ENCODE results near the gene ZSCAN5C. TPM values are rescaled to one million over a fixed set of nuclear protein-coding genes. Genes with fewer than 3 reads are reported as not detected.
A peak's percentile ranks its signal among the peaks of the same experiment; 100 is the strongest.
"Not testable (repeated sequence)": the region's sequence is repeated elsewhere in the genome, so short reads cannot be mapped to it uniquely, and the experiment has no call there.

The ZSCAN5C gene
- total and polyA plus RNA-seq, 2 donors = 0.05 to 0.16 TPM

- not testable (repeated sequence) for H3K4me3 ChIP-seq (ENCODE audit: low read length in 2 of 2)
Measured at GRCh38 chr19:56245764-56246163, 43.7 kb downstream of the ZSCAN5C start.

GRCh38 chr19:56248736-56249338 lies 46.8 kb downstream of the ZSCAN5C start:
- 97% methylated on average over 8 of the region's 8 CpGs for WGBS

More at GRCh38 chr19:56245764-56246163, 43.7 kb downstream of the ZSCAN5C start:
- DNase-seq (ENCODE audit: low read depth in 6 of 9, low spot score in 9 of 9); H3K4me1 ChIP-seq (ENCODE audit: control insufficient read depth in 2 of 2, insufficient read depth in 2 of 2, low read length in 2 of 2); H3K36me3 ChIP-seq (ENCODE audit: control insufficient read depth in 2 of 2, insufficient read depth in 2 of 2, low read length in 1 of 2); H3K27me3 ChIP-seq (ENCODE audit: control insufficient read depth in 2 of 2, insufficient read depth in 1 of 2, low read length in 1 of 2); H3K27ac ChIP-seq (ENCODE audit: low read depth in 1 of 2, low read length in 1 of 2); H3K9me3 ChIP-seq (ENCODE audit: control insufficient read depth in 2 of 2, insufficient read depth in 1 of 2, low read length in 1 of 2): not testable (repeated sequence)
- WGBS = 91% methylated on average over 4 of the region's 4 CpGs

GRCh38 chr19:56252699-56253422 lies 50.8 kb downstream of the ZSCAN5C start:
- peak; percentile 14 to 79 (median 45) for DNase-seq (ENCODE audit: low read depth in 6 of 9, low spot score in 9 of 9)
- WGBS = 49% methylated on average over 10 of the region's 10 CpGs
- H3K4me3 ChIP-seq (ENCODE audit: low read length in 2 of 2) = no peak overlapping the region

More at GRCh38 chr19:56248736-56249338, 46.8 kb downstream of the ZSCAN5C start:
- DNase-seq (ENCODE audit: low read depth in 6 of 9, low spot score in 9 of 9); H3K36me3 ChIP-seq (ENCODE audit: control insufficient read depth in 2 of 2, insufficient read depth in 2 of 2, low read length in 1 of 2); H3K27me3 ChIP-seq (ENCODE audit: control insufficient read depth in 2 of 2, insufficient read depth in 1 of 2, low read length in 1 of 2); H3K4me1 ChIP-seq (ENCODE audit: control insufficient read depth in 2 of 2, insufficient read depth in 2 of 2, low read length in 2 of 2); H3K4me3 ChIP-seq (ENCODE audit: low read length in 2 of 2); H3K9me3 ChIP-seq (ENCODE audit: control insufficient read depth in 2 of 2, insufficient read depth in 1 of 2, low read length in 1 of 2); H3K27ac ChIP-seq (ENCODE audit: low read depth in 1 of 2, low read length in 1 of 2): not testable (repeated sequence)

GRCh38 chr19:56253737-56254136 lies 51.7 kb downstream of the ZSCAN5C start:
- Histone ChIP-seq H3K9me3 (ENCODE audit: control insufficient read depth in 2 of 2, insufficient read depth in 1 of 2, low read length in 1 of 2) (peaks cover 0 to 3% of the 10 kb centered on the region in 2 donors), H3K4me1 (ENCODE audit: control insufficient read depth in 2 of 2, insufficient read depth in 2 of 2, low read length in 2 of 2) (no peaks in the 10 kb centered on the region), H3K36me3 (ENCODE audit: control insufficient read depth in 2 of 2, insufficient read depth in 2 of 2, low read length in 1 of 2) (no peaks in the 10 kb centered on the region), H3K27ac (ENCODE audit: low read depth in 1 of 2, low read length in 1 of 2) (no peak overlapping the region), H3K4me3 (ENCODE audit: low read length in 2 of 2) (no peak overlapping the region), H3K27me3 (ENCODE audit: control insufficient read depth in 2 of 2, insufficient read depth in 1 of 2, low read length in 1 of 2) (no peaks in the 10 kb centered on the region)
- peak in 8 of 9 donors; percentile 13 to 63 (median 21) for DNase-seq (ENCODE audit: low read depth in 6 of 9, low spot score in 9 of 9)
- WGBS = 80% methylated on average over 5 of the region's 5 CpGs

More at GRCh38 chr19:56252699-56253422, 50.8 kb downstream of the ZSCAN5C start:
- Histone ChIP-seq H3K27me3 (ENCODE audit: control insufficient read depth in 2 of 2, insufficient read depth in 1 of 2, low read length in 1 of 2) (no peaks in the 10 kb centered on the region), H3K9me3 (ENCODE audit: control insufficient read depth in 2 of 2, insufficient read depth in 1 of 2, low read length in 1 of 2) (peaks cover 0 to 3% of the 10 kb centered on the region in 2 donors), H3K27ac (ENCODE audit: low read depth in 1 of 2, low read length in 1 of 2) (peak overlapping the region in 1 of 2 donors; percentile 18), H3K4me1 (ENCODE audit: control insufficient read depth in 2 of 2, insufficient read depth in 2 of 2, low read length in 2 of 2) (no peaks in the 10 kb centered on the region), H3K36me3 (ENCODE audit: control insufficient read depth in 2 of 2, insufficient read depth in 2 of 2, low read length in 1 of 2) (no peaks in the 10 kb centered on the region)

- no peak overlapping the region for H3K27ac ChIP-seq (ENCODE audit: low read depth in 1 of 2, low read length in 1 of 2)
- no peak for DNase-seq (ENCODE audit: low read depth in 6 of 9, low spot score in 9 of 9)
- H3K27me3 ChIP-seq (ENCODE audit: control insufficient read depth in 2 of 2, insufficient read depth in 1 of 2, low read length in 1 of 2) = no peaks in the 10 kb centered on the region
- no peaks in the 10 kb centered on the region for H3K9me3 ChIP-seq (ENCODE audit: control insufficient read depth in 2 of 2, insufficient read depth in 1 of 2, low read length in 1 of 2)
- no peaks in the 10 kb centered on the region for H3K36me3 ChIP-seq (ENCODE audit: control insufficient read depth in 2 of 2, insufficient read depth in 2 of 2, low read length in 1 of 2)
- H3K4me3 ChIP-seq (ENCODE audit: low read length in 2 of 2) = no peak overlapping the region
- WGBS = 98% methylated on average over 12 of the region's 12 CpGs
- H3K4me1 ChIP-seq (ENCODE audit: control insufficient read depth in 2 of 2, insufficient read depth in 2 of 2, low read length in 2 of 2) = no peaks in the 10 kb centered on the region
Measured at GRCh38 chr19:56258272-56258671, 56.2 kb downstream of the ZSCAN5C start.

Other genes starting within 250 kb of the ZSCAN5C start
- not detected for gene NLRP5, start 215.5 kb upstream of the ZSCAN5C start, total RNA-seq
- gene NLRP5, start 215.5 kb upstream of the ZSCAN5C start, polyA plus RNA-seq = 0.02 TPM
- gene ZNF787, start 81.0 kb upstream of the ZSCAN5C start, total RNA-seq = 19.4 TPM
- gene ZNF787, start 81.0 kb upstream of the ZSCAN5C start, polyA plus RNA-seq = 19.8 TPM
- gene ZNF444, start 61.0 kb upstream of the ZSCAN5C start, total RNA-seq = 21.2 TPM
- 45.5 TPM for gene ZNF444, start 61.0 kb upstream of the ZSCAN5C start, polyA plus RNA-seq
- gene GALP, start 26.3 kb upstream of the ZSCAN5C start, total RNA-seq = not detected
- 0.39 TPM for gene GALP, start 26.3 kb upstream of the ZSCAN5C start, polyA plus RNA-seq
- gene ZSCAN5B, start 4.5 kb upstream of the ZSCAN5C start, total RNA-seq = not detected
- 0.05 TPM for gene ZSCAN5B, start 4.5 kb upstream of the ZSCAN5C start, polyA plus RNA-seq
- gene EDDM13, start 70.5 kb downstream of the ZSCAN5C start, total RNA-seq = 0.85 TPM
- gene EDDM13, start 70.5 kb downstream of the ZSCAN5C start, polyA plus RNA-seq = 3.1 TPM
- 7.4 TPM for gene ZSCAN5A, start 112.6 kb downstream of the ZSCAN5C start, total RNA-seq
- 4.9 TPM for gene ZSCAN5A, start 112.6 kb downstream of the ZSCAN5C start, polyA plus RNA-seq
- 4.2 TPM for gene ZNF582, start 191.3 kb downstream of the ZSCAN5C start, total RNA-seq
- gene ZNF582, start 191.3 kb downstream of the ZSCAN5C start, polyA plus RNA-seq = 6.2 TPM
- gene ZNF583, start 202.1 kb downstream of the ZSCAN5C start, total RNA-seq = 5.0 TPM
- gene ZNF583, start 202.1 kb downstream of the ZSCAN5C start, polyA plus RNA-seq = 3.1 TPM

Data from thymus (tissue), 11 donors.